Activated B cell treated with CpG ODN at 0.5 μM for 24 hours (primary cell): ENCODE results near the gene SLC26A8. TPM values are rescaled to one million over a fixed set of nuclear protein-coding genes. Genes with fewer than 3 reads are reported as not detected.

ENCODE experiments used
- ATAC-seq: fragments of 200-7000 bp; cut with Tn5 transposase; one replicate; pipeline ENCODE4 v1.10.0; 2021; ENCODE audit warnings: low read depth, mild to moderate bottlenecking, moderate library complexity
- CTCF ChIA-PET: fragments of 350-600 bp; sonication (Branson Sonifier 250); formaldehyde crosslinking; loops from one replicate; lab custom pipeline; 2021; ENCODE audit warnings: antibody characterized with exemption; lab: Charles Lee
- POLR2A ChIA-PET: fragments of 350-600 bp; sonication (Branson Sonifier 250); formaldehyde crosslinking; loops from one replicate; lab custom pipeline; 2021; ENCODE audit warnings: antibody characterized with exemption; lab: Charles Lee
- DNase-seq: peaks from one replicate; pipeline ENCODE4 v3.0.0; 2022
- H3K27ac Mint-ChIP-seq: one replicate; pipeline ENCODE4 v1.8.0; 2020; ENCODE audit warnings: mixed read lengths
- H3K27me3 Mint-ChIP-seq: one replicate; pipeline ENCODE4 v1.8.0; 2021; ENCODE audit warnings: mixed read lengths
- H3K36me3 Mint-ChIP-seq: one replicate; pipeline ENCODE4 v1.8.0; 2021; ENCODE audit warnings: low read depth, mixed read lengths
- H3K4me1 Mint-ChIP-seq: one replicate; pipeline ENCODE4 v1.8.0; 2021; ENCODE audit warnings: mixed read lengths
- H3K4me3 Mint-ChIP-seq: one replicate; pipeline ENCODE4 v1.8.0; 2020; ENCODE audit warnings: mild to moderate bottlenecking, mixed read lengths
- H3K9me3 Mint-ChIP-seq: one replicate; pipeline ENCODE4 v1.8.0; 2020; ENCODE audit warnings: mixed read lengths
- CTCF ChIP-seq: fragments of 200-600 bp; IDR thresholded peaks from one replicate; pipeline ENCODE4 v1.8.0; 2022; ENCODE audit warnings: antibody characterized with exemption, mild to moderate bottlenecking
- intact Hi-C: fragments of 100-400 bp; cut with micrococcal nuclease; formaldehyde crosslinking; loops from one replicate; pipeline ENCODE4 v1.15.1; 2024
- total RNA-seq: library from RNA; stranded (reverse); gene quantifications from 2 replicates; pipeline ENCODE4 v1.2.3, GENCODE V29; 2022

The SLC26A8 gene
- total RNA-seq, 1 donor from 2014 or later = not detected

- H3K9me3 Mint-ChIP-seq = no peaks in the 10 kb centered on the region
- CTCF ChIA-PET = interaction anchor here (1.4 kb wide), 1 partner anchor 40 kb away, joined by 3 read pairs; the partner anchor contains the start of gene MAPK14
- ATAC-seq (no peak), DNase-seq (no peak)
- no peaks in the 10 kb centered on the region for H3K27me3 Mint-ChIP-seq
- H3K27ac Mint-ChIP-seq = no peak overlapping the region
- peaks cover 29% of the 10 kb centered on the region for H3K4me1 Mint-ChIP-seq
- intact Hi-C loops = no loop called here
- TF ChIP-seq CTCF = no peak
- POLR2A ChIA-PET = no interaction called here
- H3K4me3 Mint-ChIP-seq = no peak overlapping the region
- peaks cover 21% of the 10 kb centered on the region for H3K36me3 Mint-ChIP-seq
Measured at GRCh38 chr6:36067374-36068011, 43.1 kb upstream of the SLC26A8 start.

GRCh38 chr6:36066817-36067216, 42.4 kb upstream of the SLC26A8 start:
- no peak overlapping the region for H3K4me3 Mint-ChIP-seq
- H3K36me3 Mint-ChIP-seq = peaks cover 24% of the 10 kb centered on the region
- peaks cover 29% of the 10 kb centered on the region for H3K4me1 Mint-ChIP-seq
- H3K27me3 Mint-ChIP-seq = no peaks in the 10 kb centered on the region
- intact Hi-C loops = no loop called here
- no peak for DNase-seq
- no peak for ATAC-seq
- CTCF ChIA-PET = interaction anchor here (1.4 kb wide), 1 partner anchor 39 kb away, joined by 3 read pairs; the partner anchor contains the start of gene MAPK14
- no peak overlapping the region for H3K27ac Mint-ChIP-seq
- POLR2A ChIA-PET = no interaction called here
- no peak for TF ChIP-seq CTCF
- no peaks in the 10 kb centered on the region for H3K9me3 Mint-ChIP-seq

GRCh38 chr6:36065916-36066315, 41.5 kb upstream of the SLC26A8 start:
- ATAC-seq = no peak
- DNase-seq = no peak
- Mint-ChIP-seq H3K4me3 (no peak overlapping the region), H3K36me3 (peaks cover 33% of the 10 kb centered on the region), H3K27me3 (no peaks in the 10 kb centered on the region), H3K4me1 (peaks cover 29% of the 10 kb centered on the region), H3K9me3 (no peaks in the 10 kb centered on the region), H3K27ac (no peak overlapping the region)
- POLR2A ChIA-PET = no interaction called here
- intact Hi-C loops = no loop called here
- CTCF ChIA-PET = interaction anchor here (1.4 kb wide), 1 partner anchor 38 kb away, joined by 3 read pairs; the partner anchor contains the start of gene MAPK14
- no peak for TF ChIP-seq CTCF

GRCh38 chr6:36064770-36065396, 40.4 kb upstream of the SLC26A8 start:
- Mint-ChIP-seq H3K4me3 (no peak overlapping the region), H3K9me3 (no peaks in the 10 kb centered on the region), H3K27ac (no peak overlapping the region), H3K4me1 (peaks cover 29% of the 10 kb centered on the region), H3K27me3 (no peaks in the 10 kb centered on the region), H3K36me3 (peaks cover 43% of the 10 kb centered on the region)
- intact Hi-C loops = no loop called here
- ChIA-PET CTCF (no interaction called here), POLR2A (interaction anchor here (0.6 kb wide), 1 partner anchor 223 kb away, joined by 5 read pairs; no protein-coding TSS in a partner anchor)
- no peak for TF ChIP-seq CTCF
- DNase-seq = no peak
- no peak for ATAC-seq

GRCh38 chr6:36063318-36064060, 39.0 kb upstream of the SLC26A8 start:
- Mint-ChIP-seq H3K27ac (no peak overlapping the region), H3K27me3 (no peaks in the 10 kb centered on the region), H3K4me1 (peaks cover 29% of the 10 kb centered on the region), H3K4me3 (no peak overlapping the region), H3K36me3 (peaks cover 51% of the 10 kb centered on the region), H3K9me3 (no peaks in the 10 kb centered on the region)
- ChIA-PET CTCF (no interaction called here), POLR2A (interaction anchor here (0.6 kb wide), 1 partner anchor 163 kb away, joined by 3 read pairs; no protein-coding TSS in a partner anchor)
- no peak for TF ChIP-seq CTCF
- no peak for ATAC-seq
- no peak for DNase-seq
- intact Hi-C loops = no loop called here
